Measurements from ENCODE around the gene RBM28. TPM values are rescaled to one million over a fixed set of nuclear protein-coding genes. Genes with fewer than 3 reads are reported as not detected.
"Not testable (repeated sequence)": the region's sequence is repeated elsewhere in the genome, so short reads cannot be mapped to it uniquely, and the experiment has no call there.

Gene RBM28
- total RNA-seq, 1 experiment from 2014 or later, result 26.9 TPM

DNA sequence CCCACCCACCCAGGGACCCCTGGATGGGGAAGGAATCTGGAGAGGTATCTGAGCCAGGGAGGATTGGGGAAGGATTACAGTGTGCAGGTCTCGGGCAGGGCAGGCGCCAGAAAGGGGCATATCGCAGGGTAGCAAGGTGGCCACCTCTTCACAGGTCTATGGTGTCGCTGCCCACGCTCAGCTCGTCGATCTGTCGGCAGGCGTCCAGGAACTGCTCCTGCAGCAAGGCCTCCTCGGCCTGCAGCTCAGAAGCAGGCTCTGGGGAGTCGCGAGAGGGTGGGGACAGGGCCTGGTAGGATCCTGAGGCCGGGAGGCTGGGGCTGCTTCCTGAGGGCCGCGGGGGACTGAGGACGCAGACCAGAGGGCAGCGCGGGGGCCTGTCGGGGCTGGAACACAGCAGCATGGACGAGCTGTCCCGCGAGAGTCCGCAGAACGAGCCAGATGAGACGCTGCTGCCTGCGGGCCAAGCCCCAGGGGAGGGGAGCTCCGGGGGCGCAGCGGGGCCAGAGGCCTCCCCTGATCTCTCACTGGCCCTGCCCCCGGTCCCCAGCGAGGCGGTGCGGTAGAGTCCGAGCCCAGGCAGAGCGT lies 7.1 kb upstream of the RBM28 start:
- DNase-seq (ENCODE audit: low spot score), result no peak

DNA sequence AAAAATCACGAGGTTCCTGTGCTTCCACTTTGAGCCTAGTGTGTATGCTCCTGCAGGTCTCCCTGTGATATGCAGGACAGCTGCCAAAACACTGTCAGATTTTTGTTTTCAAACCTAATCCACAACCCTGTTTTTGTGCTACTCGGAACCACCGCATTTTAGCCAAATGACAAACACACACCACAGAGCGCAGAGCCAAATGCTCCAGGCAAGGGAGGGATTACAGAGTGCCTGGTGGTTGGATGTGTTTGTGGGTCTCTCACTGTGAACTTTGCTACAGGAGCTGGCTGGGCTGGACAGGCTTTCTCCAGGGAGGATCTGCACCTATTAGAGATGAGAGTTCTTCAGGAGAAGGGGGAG lies 5.7 kb upstream of the RBM28 start:
- DNase-seq (ENCODE audit: low spot score), result no peak

DNA sequence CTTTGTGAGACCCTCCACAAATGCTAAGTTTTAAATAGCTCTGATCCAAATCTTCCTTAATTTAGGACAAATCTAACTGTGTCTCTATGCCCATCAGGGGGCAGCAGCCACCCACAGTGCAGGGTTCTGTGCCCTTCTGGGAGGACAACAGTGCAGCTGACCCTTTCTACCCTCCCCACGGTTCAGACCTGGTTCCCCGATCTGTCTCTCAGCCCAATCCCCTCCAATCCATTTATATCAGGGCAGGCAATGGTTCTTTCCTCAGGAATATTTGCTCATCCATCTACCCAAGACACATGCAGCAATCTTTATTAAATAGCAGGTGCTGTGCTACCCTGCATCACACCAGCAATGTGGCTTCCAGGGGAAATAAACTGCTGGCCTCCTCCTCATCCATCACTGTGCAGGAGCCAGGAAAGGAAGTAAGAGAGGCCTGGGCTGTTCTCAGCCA lies 4.0 kb upstream of the RBM28 start:
- DNase-seq (ENCODE audit: low spot score), result peak; percentile 71

DNA sequence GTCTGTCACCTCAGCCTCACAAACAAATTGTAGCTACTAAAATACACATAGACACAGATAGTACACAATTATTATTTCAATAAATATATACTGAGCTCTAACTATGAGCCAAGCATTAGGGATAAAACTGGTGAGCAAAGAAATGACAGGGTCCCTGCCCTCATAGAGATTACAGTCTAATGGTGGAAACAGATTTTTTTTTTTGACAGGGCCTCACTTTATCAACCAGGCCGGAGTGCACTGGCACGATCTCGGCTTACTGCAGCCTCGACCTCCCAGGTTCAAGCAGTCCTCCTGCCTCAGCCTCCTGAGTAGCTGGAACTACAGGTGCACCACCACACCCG lies 695 bp upstream of the RBM28 start:
- DNase-seq (ENCODE audit: low spot score), result no peak

DNA sequence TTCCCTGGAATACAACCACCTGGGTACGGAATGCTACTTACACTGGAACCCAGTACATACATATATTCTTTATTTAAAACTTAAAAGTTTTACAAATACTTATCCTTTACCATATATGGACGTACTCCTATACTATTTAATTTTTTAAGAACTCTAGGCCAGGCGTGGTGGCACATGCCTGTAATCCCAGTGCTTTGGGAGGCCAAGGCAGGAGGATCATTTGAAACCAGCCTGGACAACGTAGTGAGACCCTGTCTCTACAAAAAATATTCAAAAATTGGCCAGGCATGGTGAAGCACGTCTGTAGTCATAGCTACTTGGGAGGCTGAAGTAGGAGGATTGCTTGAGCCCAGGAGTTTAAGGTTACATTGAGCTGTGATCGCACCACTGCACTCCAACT lies 2.0 kb downstream of the RBM28 start:
- DNase-seq (ENCODE audit: low spot score), result no peak

DNA sequence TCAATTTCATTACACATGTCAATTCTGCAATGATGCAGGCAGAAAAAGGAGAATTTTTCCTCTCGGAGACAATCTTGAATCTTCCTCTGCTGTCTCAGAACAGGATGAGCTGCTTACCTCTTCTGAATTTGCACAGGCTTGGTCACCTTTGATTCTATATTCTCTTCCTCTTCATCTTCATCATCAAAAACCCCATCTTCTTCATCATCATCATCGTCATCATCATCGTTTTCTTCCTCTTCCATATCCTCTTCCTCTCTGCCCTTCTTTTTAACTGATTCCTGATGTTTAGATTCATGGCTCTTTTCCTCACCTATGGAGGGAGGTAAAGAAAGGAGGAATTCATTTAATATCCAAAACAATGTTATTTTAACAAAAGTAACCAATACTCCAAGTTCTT lies 8.0 kb downstream of the RBM28 start:
- DNase-seq (ENCODE audit: low spot score), result no peak

DNA sequence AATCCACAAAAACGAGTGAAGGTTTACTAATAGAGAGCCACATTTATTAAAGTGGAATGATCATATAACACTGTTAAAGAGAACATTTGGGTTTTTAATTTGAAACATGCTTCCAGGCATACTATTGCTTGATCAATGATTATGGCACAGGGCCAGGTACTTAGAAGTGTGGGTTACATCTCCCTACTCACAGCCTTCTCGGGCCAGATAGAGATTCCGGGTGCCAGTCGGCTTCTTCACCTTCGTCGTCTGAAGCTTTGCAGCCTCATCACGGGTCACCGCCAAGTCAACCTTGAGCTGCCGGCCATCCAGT lies 19.4 kb downstream of the RBM28 start:
- no peak for DNase-seq (ENCODE audit: low spot score)

DNA sequence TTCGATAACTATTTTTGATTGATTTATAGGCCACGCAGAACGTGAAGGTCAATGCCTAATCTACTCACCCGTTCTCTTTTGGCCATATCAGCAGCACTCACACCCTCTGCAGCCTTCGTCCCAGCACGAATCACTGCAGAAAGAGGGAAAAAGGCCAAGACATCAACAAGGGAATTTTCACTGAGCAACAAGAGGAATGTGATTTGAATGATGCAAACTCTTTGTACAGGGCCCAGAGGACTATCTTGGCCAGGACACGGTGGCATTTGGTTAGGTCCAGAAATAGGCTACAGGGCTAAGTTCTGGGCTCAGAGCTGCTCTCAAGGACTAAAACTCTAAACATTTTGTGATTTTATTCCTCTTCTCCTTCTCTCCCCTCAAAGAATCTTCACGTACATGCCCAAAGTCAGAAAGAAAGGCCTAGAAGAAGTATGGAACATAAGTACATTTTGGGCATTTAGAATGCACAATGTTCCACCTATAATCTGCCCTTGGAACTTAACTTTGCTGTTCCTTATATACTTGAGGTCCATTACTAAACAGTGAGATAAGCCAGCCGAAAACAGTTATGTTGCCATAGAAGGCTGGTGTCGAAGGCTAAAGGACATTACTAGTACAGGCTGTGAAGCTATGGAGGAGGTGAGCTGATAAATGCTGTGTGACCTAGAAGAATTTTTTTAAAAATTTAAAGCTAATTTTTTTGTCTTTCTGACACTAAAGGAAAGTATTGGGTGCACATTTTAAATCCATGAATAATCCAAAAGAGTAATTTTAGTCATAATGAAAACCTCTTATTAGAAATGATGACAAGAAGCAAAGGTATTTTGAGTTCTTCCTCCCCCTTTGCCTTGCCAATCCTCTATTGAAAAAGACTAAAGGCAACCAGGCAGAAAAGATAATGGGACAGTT lies 20.0 kb downstream of the RBM28 start:
- DNase-seq (ENCODE audit: low spot score), result no peak

DNA sequence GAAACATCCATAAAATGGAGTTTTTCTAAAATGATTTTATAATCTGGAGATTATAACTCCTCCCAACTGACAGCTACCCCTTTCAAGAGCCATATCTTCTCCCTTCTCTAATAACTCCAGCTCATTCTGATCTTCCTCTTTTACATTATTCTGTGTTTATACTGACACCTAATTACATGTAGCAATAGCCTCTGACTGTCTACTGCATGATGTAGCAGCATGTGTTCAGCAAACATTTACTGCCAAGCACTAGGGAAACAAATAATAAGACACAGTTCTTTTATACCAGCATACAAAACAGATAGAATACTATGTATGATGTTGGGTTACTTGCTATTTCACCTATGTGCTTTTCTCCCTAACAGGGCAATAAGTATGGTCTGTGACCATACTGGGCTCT lies 20.7 kb downstream of the RBM28 start:
- DNase-seq (ENCODE audit: low spot score), result no peak

DNA sequence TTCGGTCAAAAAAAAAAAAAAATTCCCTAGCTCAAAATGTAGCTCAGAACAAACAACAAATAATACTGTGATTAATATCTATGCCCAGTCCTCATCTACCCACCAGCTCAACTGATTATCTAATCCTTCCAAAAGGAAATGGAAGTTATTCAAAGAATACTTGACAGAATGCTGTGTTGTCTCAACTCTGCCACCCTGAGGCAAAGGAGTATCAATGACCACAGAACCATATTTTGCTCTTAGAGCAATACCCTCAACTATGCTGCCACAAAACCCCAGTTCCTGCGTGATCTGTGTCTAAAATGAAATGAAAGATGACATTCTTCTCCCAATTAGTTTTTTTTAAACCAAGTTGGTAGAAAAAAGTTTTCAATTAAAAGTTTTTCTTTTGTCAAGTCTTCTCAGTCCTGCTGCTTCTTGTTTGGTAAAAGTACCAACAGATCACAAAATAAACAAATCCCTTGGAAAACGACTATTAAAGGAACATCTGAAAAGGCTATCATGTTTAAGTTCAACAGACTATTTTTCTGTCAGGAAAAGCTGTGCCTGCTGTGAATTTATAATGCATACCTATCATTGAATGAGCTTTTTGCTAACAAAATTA lies 21.6 kb downstream of the RBM28 start:
- DNase-seq (ENCODE audit: low spot score), result peak; percentile 64

DNA sequence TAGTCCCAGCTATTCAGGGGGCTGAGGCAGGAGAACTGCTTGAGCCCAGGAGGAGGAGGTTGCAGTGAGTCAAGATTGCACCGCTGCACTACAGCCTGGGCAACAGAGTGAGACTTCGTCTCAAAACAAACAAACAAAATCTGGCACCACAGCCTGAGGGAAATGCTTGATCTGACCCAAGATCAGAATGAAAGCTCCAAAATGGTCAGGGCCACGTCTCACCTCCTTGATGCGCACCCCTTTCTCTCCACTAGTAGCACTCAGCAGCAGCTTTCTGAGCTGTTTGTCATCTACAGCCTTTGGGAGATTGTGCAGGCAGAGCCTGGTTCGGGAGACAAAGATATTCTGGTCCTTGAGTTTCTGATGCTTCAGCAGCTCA lies 22.7 kb downstream of the RBM28 start:
- no peak for DNase-seq (ENCODE audit: low spot score)

DNA sequence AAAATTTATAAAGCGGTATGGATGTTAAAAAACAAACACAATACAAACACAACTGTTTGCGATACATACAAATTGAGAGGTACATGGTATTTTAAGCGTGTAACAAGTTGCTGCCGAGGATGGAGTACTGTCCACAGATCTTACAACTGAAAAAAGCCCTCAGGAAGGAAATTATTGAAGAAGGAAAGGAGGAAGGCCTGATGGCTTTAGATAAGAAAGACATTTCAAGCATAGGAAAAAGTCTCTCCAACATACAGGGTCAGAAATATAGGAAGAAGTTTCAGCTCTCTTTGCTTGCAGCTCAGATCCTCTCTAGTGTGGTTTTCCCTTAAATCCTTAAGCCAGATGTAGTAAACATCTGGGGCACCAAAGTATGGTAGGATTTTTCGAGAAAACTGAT lies 25.0 kb downstream of the RBM28 start:
- no peak for DNase-seq (ENCODE audit: low spot score)

DNA sequence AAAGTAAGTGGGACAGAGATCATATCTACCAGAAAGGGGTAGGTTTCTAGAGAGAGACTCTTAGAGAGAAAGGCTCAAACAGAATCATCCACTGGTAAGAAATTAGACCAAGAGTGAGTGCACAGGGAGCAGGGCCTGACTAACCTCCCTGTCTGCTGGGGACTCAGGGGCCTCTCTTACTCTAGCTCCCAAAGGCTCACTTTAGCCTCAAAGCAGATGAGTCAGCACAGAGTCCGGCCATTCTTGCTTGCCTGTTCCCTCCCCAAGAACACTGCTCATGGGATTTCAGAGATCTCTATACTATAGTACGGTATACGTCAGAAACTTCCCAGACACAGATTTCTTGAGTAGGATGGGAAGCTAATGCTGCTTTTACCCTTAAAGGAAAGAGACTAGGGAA lies 32.7 kb downstream of the RBM28 start:
- DNase-seq (ENCODE audit: low spot score), result no peak

DNA sequence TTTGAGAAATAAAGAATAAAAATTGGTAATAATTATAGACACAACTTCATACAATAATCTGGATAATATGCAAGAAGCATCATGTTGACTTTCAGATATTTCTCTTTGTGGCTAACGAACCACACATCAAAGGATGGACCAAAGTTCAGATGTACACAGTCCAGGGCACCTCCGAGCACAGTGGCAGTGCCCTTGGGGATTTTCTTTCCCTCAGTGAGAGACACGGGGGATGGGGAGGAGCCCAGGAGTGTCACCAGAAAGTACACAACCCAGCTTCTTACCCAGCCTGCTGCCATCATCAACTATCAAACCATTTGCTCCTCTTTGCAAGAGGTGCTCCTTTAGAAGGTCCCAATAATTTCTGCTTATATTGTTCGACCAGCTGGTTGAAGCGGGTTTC lies 33.2 kb downstream of the RBM28 start:
- DNase-seq (ENCODE audit: low spot score), result no peak

DNA sequence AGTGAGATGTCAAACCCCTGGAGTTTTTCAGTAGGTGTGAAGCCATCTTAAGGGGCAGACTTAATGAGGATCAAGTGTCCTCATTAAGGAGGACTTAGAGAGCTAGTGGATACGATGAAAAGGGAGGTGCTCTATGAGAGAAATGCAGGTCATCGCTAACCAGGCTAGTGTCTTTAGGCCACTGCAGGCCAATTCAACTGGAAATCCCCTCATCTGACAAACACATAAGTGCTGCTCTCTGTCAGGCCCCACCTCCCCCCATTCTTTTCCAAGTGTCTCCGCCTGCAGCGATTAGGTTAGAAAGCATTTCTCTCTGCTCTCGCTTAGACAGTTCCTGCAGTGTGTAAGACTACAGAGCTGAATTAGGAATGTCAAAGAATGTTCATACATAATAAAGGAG lies 33.7 kb downstream of the RBM28 start:
- no peak for DNase-seq (ENCODE audit: low spot score)

DNA sequence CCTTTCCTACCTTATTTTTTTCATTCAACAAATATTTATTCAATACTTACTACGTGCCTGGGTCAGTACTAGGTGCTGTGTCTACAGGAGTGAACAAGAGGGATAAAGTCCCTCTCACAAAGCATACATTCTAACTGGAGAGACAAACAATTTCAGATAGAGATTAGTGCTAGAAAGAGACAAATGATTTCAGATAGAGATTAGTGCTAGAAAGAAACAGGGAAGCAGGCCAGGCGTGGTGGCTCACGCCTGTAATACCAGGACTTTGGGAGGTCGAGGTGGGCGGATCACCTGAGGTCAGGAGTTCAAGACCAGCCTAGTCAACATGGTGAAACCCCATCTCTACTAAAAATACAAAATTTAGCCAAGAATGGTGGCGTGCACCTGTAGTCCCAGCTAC lies 34.6 kb downstream of the RBM28 start:
- no peak for DNase-seq (ENCODE audit: low spot score)

DNA sequence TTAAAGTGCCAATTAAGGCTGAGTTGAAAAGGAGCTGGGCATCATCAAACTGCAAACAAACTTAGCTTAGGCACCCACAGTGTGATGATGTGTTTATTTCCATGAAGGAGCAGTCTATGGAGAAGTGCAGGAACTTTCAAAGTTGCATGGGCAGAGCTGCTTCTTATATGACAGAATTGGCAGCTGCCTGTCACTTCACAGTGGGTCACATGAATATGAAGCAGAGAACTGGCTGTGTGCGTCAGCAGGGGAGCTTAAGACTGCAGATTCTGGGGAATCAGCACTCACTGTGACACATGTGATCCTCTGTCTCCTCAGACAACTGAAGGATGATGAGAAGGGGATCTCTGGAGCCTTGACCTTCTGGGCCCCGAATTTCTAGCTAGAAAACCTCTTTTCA lies 36.6 kb downstream of the RBM28 start:
- no peak for DNase-seq (ENCODE audit: low spot score)

DNA sequence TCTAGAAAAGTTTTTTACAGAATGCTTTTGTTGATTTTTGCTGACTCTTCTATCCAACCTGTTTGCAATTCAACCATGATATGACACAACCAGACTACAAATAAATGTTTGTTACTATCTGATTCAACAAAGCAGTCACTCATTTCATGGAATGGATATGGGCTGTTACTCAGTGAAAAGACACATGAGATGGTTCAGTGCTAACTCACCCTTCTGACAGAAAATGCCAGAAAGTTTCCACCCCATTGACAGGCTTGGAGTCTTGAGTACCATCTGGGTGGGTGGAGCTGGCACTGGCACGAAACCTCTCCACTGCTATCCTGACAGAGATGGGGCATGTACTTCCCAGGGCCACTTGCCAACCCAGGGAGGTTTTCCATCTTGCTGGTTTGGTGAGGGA lies 39.5 kb downstream of the RBM28 start:
- no peak for DNase-seq (ENCODE audit: low spot score)

DNA sequence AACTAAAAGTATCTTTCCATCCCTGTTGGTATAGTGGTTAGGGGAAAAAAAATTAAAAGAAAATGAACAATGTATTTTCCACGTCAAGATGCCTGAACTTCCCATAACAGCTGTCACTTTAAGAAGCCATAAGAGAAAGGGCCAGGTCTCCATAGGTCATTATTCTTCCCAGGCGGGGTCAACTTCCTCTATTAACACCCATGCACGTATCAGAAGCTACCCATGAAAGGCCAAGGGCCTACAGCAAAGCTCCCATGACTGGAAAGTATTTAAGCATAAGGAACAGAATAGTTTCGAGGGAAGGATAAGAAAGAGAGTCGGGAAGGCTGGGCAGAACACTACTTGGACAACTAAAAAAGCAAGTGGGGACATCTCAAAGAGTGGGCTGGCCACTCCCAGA lies 40.1 kb downstream of the RBM28 start:
- DNase-seq (ENCODE audit: low spot score), result no peak

DNA sequence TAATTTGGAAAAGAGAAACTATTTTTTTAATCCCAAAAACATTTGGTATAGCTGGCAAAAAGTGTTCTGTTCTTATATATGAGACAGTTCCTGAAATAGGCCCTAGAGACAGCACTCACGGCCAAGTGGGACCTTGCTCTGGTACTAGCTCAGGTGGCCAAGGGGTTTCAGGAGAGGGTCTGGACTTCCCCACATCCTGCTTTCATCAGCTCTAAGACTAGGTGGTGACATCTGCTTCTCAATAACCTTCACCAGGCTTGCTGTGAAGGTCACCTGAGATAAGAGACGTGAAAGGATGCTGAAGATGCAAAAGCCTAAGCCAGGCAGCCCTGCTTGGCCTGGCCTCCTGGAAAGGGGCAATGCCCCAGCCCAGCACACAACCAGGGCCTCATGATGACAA lies 40.6 kb downstream of the RBM28 start:
- no peak for DNase-seq (ENCODE audit: low spot score)

DNA sequence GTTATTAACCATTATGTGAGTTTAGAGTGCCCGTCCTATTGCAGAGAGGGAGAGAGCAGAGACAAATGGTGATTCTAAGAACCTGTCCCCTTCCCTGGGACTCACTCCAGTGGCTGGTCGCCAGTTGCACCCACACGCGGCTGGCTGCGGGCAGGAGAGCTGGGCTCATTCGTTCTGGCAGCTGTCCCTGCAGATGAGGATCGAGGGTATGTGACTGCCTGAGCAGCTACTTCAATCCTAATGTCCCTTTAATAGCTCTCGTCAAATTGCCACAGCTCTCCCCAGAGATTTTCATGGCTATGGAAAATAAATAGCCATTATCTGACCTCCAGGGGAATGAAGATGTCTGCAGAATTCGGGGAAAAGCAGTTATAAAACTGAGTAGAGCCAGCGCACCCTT lies 41.6 kb downstream of the RBM28 start:
- DNase-seq (ENCODE audit: low spot score), result no peak

DNA sequence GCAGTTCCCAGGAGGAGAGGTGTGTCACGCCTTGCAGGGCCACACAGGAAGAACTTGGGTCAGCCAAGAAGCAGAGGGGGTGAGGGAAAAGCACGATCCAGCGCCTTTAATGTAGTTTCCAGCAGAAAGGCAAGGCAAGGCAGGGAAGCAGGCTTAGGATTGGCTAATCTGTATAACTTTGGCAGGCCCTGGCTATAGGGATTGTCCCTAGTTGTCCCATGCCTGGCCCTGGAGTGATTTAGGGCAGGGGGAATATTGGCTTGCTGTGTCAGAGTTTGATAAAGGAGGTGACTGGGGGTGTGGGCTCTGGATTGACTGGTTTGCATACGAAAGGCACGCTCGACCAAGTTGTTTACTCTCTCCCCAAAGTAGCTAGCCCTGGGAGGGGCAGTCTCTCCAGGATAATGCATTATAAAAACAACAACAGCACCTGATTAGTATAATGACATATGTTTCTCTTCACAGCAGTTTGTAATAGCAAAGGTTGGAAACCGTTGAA lies 44.5 kb downstream of the RBM28 start:
- no peak for DNase-seq (ENCODE audit: low spot score)

DNA sequence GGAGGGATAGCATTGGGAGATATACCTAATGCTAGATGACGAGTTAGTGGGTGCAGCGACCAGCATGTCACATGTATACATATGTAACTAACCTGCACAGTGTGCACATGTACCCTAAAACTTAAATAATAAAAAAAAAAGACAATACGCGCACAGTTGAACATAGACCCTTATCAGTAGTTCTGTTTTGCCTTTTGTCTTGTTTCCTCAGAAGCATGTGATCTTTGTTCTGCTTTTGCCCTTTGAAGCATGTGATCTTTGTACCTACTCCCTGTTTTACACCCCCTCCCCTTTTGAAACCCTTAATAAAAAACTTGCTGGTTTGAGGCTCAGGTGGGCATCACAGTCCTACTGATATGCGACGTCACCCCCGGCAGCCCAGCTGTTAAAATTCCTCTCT lies 45.7 kb downstream of the RBM28 start:
- DNase-seq (ENCODE audit: low spot score), result not testable (repeated sequence)

Measured in HT-29 (cell line).